HCT116 (cell line): ENCODE results near the gene NEDD4L. TPM values are rescaled to one million over a fixed set of nuclear protein-coding genes. Genes with fewer than 3 reads are reported as not detected.
A peak's percentile ranks its signal among the peaks of the same experiment; 100 is the strongest.

Experiments used
- ATAC-seq: fragments of 200-7000 bp; cut with Tn5 transposase; 2 replicates; pipeline ENCODE4 v1.9.1; 2020; ENCODE audit warnings: mild to moderate bottlenecking, moderate library complexity
- BruUV-seq: library from RNA; stranded (reverse); fragments of 400-500 nt; replicated peaks from 2 replicates; lab custom pipeline; 2021; lab: Mats Ljungman, UMichigan
- CTCF ChIA-PET: fragments of 300-600 bp; sonication (Branson Sonifier 250); formaldehyde crosslinking; loops from one replicate; lab custom pipeline; 2021; ENCODE audit warnings: antibody characterized with exemption; lab: Charles Lee
- POLR2A ChIA-PET: fragments of 300-600, 350-600 bp; sonication (Branson Sonifier 250); formaldehyde crosslinking; loops from one replicate; lab custom pipeline; 2021; ENCODE audit warnings: antibody characterized with exemption; lab: Charles Lee
- RAD21 ChIA-PET, 2 experiments: fragments of 300-600 bp; sonication (Branson Sonifier 250); formaldehyde crosslinking; loops; one replicate each; lab custom pipeline; 2023; ENCODE audit warnings: low total read pairs in 2 of 2; ENCODE audit not compliant: uncharacterized antibody in 2 of 2, unreplicated experiment in 2 of 2, low non-redundant PET in 1 of 2; lab: Charles Lee
- DNase-seq: peaks from one replicate; pipeline ENCODE4 v3.0.0-alpha.2; 2010; ENCODE audit warnings: low read depth, low spot score
- H2AFZ ChIP-seq: fragments of 200-600 bp; shearing (Covaris generic), sonication (generic); 2 replicates; pipeline ENCODE4 v1.6.1; 2017; ENCODE audit warnings: low read depth, mixed run types, mixed read lengths, antibody characterized with exemption, low read length; ENCODE audit not compliant: poor library complexity, severe bottlenecking
- H3K27ac ChIP-seq: 2 replicates; pipeline ENCODE4 v1.5.1; 2012; ENCODE audit warnings: low read depth, low read length
- H3K27me3 ChIP-seq: fragments of 200-600 bp; sonication (generic); 2 replicates; pipeline ENCODE4 v1.6.1; 2016; ENCODE audit warnings: mixed run types, low read length, mixed read lengths; ENCODE audit not compliant: insufficient read depth
- H3K36me3 ChIP-seq, 2 experiments: fragments of 200-500 bp in 1 of 2; fragments of 200-600 bp in 1 of 2; sonication (Bioruptor generic) in 1 of 2; sonication (generic) in 1 of 2; 2 replicates each; pipeline versions ENCODE4 v1.5.1 to v1.6.1; 2014 to 2016; ENCODE audit warnings: low read length in 2 of 2, inconsistent platforms in 1 of 2, mixed read lengths in 1 of 2, mixed run types in 1 of 2; ENCODE audit not compliant: insufficient read depth in 2 of 2, control insufficient read depth in 1 of 2
- H3K4me1 ChIP-seq, 2 experiments: fragments of 200-600 bp in 1 of 2; sonication (generic) in 1 of 2; 2 replicates each; pipeline versions ENCODE4 v1.5.1 to v1.6.1; 2012 to 2017; ENCODE audit warnings: low read length in 2 of 2, inconsistent platforms in 1 of 2, mild to moderate bottlenecking in 1 of 2, mixed read lengths in 1 of 2, mixed run types in 1 of 2, moderate library complexity in 1 of 2; ENCODE audit not compliant: insufficient read depth in 2 of 2, control insufficient read depth in 1 of 2
- H3K4me2 ChIP-seq: fragments of 200-600 bp; sonication (generic); 2 replicates; pipeline ENCODE4 v1.6.1; 2017; ENCODE audit warnings: mixed run types, low read length, mixed read lengths
- H3K4me3 ChIP-seq, 2 experiments: fragments of 200-600 bp in 1 of 2; sonication (generic) in 1 of 2; replicated peaks in 1 of 2; 2 replicates each; pipeline ENCODE4 v1.5.1; 2011 to 2016; ENCODE audit warnings: low read length in 2 of 2, control low read depth in 1 of 2, low read depth in 1 of 2, mild to moderate bottlenecking in 1 of 2, mixed read lengths in 1 of 2, mixed run types in 1 of 2
- H3K79me2 ChIP-seq: fragments of 200-600 bp; sonication (generic); 2 replicates; pipeline ENCODE4 v1.6.1; 2017; ENCODE audit warnings: mild to moderate bottlenecking, mixed run types, low read length, moderate library complexity, mixed read lengths; ENCODE audit not compliant: insufficient read depth
- H3K9ac ChIP-seq: fragments of 200-600 bp; sonication (generic); 2 replicates; pipeline ENCODE4 v1.6.1; 2016; ENCODE audit warnings: low read length, mixed read lengths
- H3K9me2 ChIP-seq: fragments of 200-600 bp; sonication (generic), shearing (Covaris generic); 2 replicates; pipeline ENCODE4 v1.6.1; 2017; ENCODE audit warnings: mixed run types, mild to moderate bottlenecking, moderate library complexity; ENCODE audit not compliant: insufficient read depth
- H3K9me3 ChIP-seq, 2 experiments: fragments of 200-500 bp in 1 of 2; fragments of 200-600 bp in 1 of 2; sonication (Bioruptor generic) in 1 of 2; sonication (generic) in 1 of 2; 2 replicates each; pipeline ENCODE4 v1.6.1; 2014 to 2017; ENCODE audit warnings: low read length in 2 of 2, mixed read lengths in 2 of 2, inconsistent platforms in 1 of 2, low read depth in 1 of 2, mild to moderate bottlenecking in 1 of 2, mixed run types in 1 of 2, moderate library complexity in 1 of 2; ENCODE audit not compliant: control insufficient read depth in 1 of 2, insufficient read depth in 1 of 2
- H4K20me1 ChIP-seq: fragments of 200-600 bp; sonication (generic), shearing (Covaris generic); 2 replicates; pipeline ENCODE4 v1.6.1; 2017; ENCODE audit warnings: mixed run types, mild to moderate bottlenecking, moderate library complexity; ENCODE audit not compliant: insufficient read depth
- CEBPB ChIP-seq: IDR thresholded peaks from 2 replicates; pipeline ENCODE4 v1.6.1; 2012; ENCODE audit warnings: low read depth
- EGR1 ChIP-seq: IDR thresholded peaks from 2 replicates; pipeline ENCODE4 v1.6.1; 2012; ENCODE audit warnings: low read depth
- EZH2phosphoT487 ChIP-seq: fragments of 200-600 bp; IDR thresholded peaks from 2 replicates; pipeline ENCODE4 v1.6.1; 2018; ENCODE audit warnings: antibody characterized with exemption, borderline replicate concordance
- FOSL1 ChIP-seq: IDR thresholded peaks from 2 replicates; pipeline ENCODE4 v1.6.1; 2012; ENCODE audit warnings: low read depth
- JUND ChIP-seq: IDR thresholded peaks from 2 replicates; pipeline ENCODE4 v1.6.1; 2012
- POLR2A ChIP-seq: IDR thresholded peaks from 2 replicates; pipeline ENCODE4 v1.7.0; 2011; ENCODE audit warnings: borderline replicate concordance; ENCODE audit not compliant: insufficient read depth, insufficient read length; ENCODE audit errors: extremely low read depth
- POLR2AphosphoS5 ChIP-seq: IDR thresholded peaks from 2 replicates; pipeline ENCODE4 v1.6.1; 2011; ENCODE audit warnings: mild to moderate bottlenecking, low read depth, low read length, moderate library complexity
- RAD21 ChIP-seq: IDR thresholded peaks from 2 replicates; pipeline ENCODE4 v1.6.1; 2012; ENCODE audit warnings: low read depth, mild to moderate bottlenecking
- SIN3A ChIP-seq: IDR thresholded peaks from 2 replicates; pipeline ENCODE4 v1.6.1; 2012; ENCODE audit warnings: low read depth
- SP1 ChIP-seq: IDR thresholded peaks from 2 replicates; pipeline ENCODE4 v1.6.1; 2012; ENCODE audit warnings: low read depth
- SRF ChIP-seq: IDR thresholded peaks from 2 replicates; pipeline ENCODE4 v1.6.1; 2012; ENCODE audit warnings: low read depth
- TCF7L2 ChIP-seq: IDR thresholded peaks from 2 replicates; pipeline ENCODE4 v1.7.0; 2011; ENCODE audit warnings: borderline replicate concordance, inconsistent platforms; ENCODE audit not compliant: insufficient read depth, insufficient read length; ENCODE audit errors: extremely low read depth
- YY1 ChIP-seq: IDR thresholded peaks from 2 replicates; pipeline ENCODE4 v1.6.1; 2011; ENCODE audit warnings: low read length, low read depth, moderate library complexity, mild to moderate bottlenecking; ENCODE audit not compliant: insufficient replicate concordance; ENCODE audit errors: extremely low read depth
- ZNF274 ChIP-seq: fragments of 200-500 bp; sonication (Bioruptor generic); IDR thresholded peaks from 2 replicates; pipeline ENCODE4 v1.6.1; 2014; ENCODE audit warnings: mild to moderate bottlenecking, low read depth, low read length, inconsistent platforms
- intact Hi-C: fragments of 100-400 bp; cut with micrococcal nuclease; formaldehyde crosslinking; loops from 2 replicates; pipeline ENCODE4 v1.10.0; 2022
- total RNA-seq: library from RNA; stranded (reverse); gene quantifications from one replicate; pipeline ENCODE4 v1.2.1, GENCODE V29; 2021; ENCODE audit not compliant: unreplicated experiment
- TF ChIP-seq, protein P1 (sequence below): IDR thresholded peaks from 2 replicates; pipeline ENCODE4 v1.6.1; 2012
- TF ChIP-seq, protein P2 (sequence below), 3 experiments: fragments of 200-600 bp in 1 of 3; sonication (generic) in 1 of 3; IDR thresholded peaks in 2 of 3; conservative IDR thresholded peaks in 1 of 3; 2 replicates each; pipeline ENCODE4 v1.5.1; 2012 to 2017; ENCODE audit warnings: low read depth in 2 of 3, low read length in 2 of 3, antibody characterized with exemption in 1 of 3, borderline replicate concordance in 1 of 3, control low read depth in 1 of 3, mild to moderate bottlenecking in 1 of 3, mixed read lengths in 1 of 3, mixed run types in 1 of 3, moderate library complexity in 1 of 3; ENCODE audit not compliant: insufficient read depth in 1 of 3

The NEDD4L gene
- total RNA-seq, 1 experiment from 2014 or later: 41.5 TPM

DNA sequence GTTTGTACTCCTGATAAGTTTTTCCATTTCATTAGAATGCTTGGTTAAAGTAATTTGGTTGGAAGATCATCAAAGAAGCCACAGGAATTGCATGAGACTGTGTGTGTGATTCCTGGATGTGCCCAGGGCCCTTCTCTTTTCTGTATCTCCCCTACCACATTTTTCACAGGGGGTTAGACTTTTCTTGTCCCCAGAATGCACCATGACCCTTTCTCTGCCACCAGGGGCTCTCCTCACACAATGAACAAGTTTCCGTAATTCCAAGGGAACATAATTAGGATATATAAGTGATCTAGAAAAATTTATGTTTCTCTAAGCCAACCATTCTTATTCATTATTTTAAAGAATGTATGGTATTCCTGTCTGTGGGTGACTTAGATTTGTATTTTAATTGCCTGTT is 291.8 kb downstream of the NEDD4L start:
- DNase-seq (no peak), ATAC-seq (no peak)
- TF ChIP-seq, protein P1, sequence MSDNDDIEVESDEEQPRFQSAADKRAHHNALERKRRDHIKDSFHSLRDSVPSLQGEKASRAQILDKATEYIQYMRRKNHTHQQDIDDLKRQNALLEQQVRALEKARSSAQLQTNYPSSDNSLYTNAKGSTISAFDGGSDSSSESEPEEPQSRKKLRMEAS: no peak
- TF ChIP-seq, protein P2, sequence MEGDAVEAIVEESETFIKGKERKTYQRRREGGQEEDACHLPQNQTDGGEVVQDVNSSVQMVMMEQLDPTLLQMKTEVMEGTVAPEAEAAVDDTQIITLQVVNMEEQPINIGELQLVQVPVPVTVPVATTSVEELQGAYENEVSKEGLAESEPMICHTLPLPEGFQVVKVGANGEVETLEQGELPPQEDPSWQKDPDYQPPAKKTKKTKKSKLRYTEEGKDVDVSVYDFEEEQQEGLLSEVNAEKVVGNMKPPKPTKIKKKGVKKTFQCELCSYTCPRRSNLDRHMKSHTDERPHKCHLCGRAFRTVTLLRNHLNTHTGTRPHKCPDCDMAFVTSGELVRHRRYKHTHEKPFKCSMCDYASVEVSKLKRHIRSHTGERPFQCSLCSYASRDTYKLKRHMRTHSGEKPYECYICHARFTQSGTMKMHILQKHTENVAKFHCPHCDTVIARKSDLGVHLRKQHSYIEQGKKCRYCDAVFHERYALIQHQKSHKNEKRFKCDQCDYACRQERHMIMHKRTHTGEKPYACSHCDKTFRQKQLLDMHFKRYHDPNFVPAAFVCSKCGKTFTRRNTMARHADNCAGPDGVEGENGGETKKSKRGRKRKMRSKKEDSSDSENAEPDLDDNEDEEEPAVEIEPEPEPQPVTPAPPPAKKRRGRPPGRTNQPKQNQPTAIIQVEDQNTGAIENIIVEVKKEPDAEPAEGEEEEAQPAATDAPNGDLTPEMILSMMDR (IDR thresholded peaks at IDR 0.05 in 2 of 3, conservative IDR thresholded peaks at IDR 0.05 in 1 of 3; ENCODE audit: borderline replicate concordance in 1 of 3, insufficient read depth in 1 of 3, low read depth in 2 of 3, low read length in 2 of 3): peak in 2 of 3 experiments; percentile 12 to 14; a peak in 1 of 6 replicates
- H3K4me3 ChIP-seq: no peak overlapping the region
- H3K27ac ChIP-seq: no peak overlapping the region
- no peaks in the 10 kb centered on the region for H3K9me3 ChIP-seq
- no peaks in the 10 kb centered on the region for H3K27me3 ChIP-seq
- intact Hi-C loops: no loop called here
- H3K36me3 ChIP-seq: peaks cover under 1 to 5% of the 10 kb centered on the region in 2 experiments; a peak in 2 of 4 replicates
- no peak overlapping the region for H3K4me2 ChIP-seq
- no peaks in the 10 kb centered on the region for H3K79me2 ChIP-seq
- H4K20me1 ChIP-seq: no peaks in the 10 kb centered on the region
- no peaks in the 10 kb centered on the region for H3K9me2 ChIP-seq
- no peak overlapping the region for H3K9ac ChIP-seq
- no peak overlapping the region for H2AFZ ChIP-seq
- RAD21 ChIA-PET: no interaction called here
- CTCF ChIA-PET: interaction anchor here (1.0 kb wide), 1 partner anchor 8 kb away, joined by 3 read pairs; no protein-coding TSS in a partner anchor
- POLR2A ChIA-PET: no interaction called here
- no TSS peak for BruUV-seq
- H3K4me1 ChIP-seq: no peaks in the 10 kb centered on the region

DNA sequence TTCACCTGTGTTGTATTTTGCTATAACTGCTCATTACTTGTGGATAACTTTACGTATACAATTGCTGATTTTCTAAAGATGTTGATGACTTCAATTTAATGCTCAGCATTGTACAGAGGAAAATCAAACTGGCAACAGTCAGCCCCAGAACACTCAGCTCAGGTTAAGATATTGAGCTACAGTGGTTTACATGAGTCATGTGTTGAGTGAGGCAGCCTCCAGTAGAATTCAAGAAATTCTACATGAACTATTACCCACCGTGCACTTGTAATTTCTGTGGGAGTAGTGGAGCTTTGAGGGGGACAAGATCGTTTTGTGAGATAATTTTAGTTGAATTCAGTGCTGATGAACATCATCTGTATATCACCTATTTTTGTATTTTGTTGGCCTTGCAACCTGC is 292.6 kb downstream of the NEDD4L start:
- BruUV-seq: no TSS peak
- H3K36me3 ChIP-seq: no peaks in the 10 kb centered on the region; a peak in 1 of 4 replicates
- no peaks in the 10 kb centered on the region for H3K4me1 ChIP-seq
- no peak overlapping the region for H2AFZ ChIP-seq
- H3K9ac ChIP-seq: no peak overlapping the region
- H3K27ac ChIP-seq: no peak overlapping the region
- H3K9me3 ChIP-seq: no peaks in the 10 kb centered on the region
- ATAC-seq: no peak
- no peak overlapping the region for H3K4me2 ChIP-seq
- intact Hi-C loops: no loop called here
- no peak overlapping the region for H3K4me3 ChIP-seq
- TF ChIP-seq ZNF274: no peak
- no peak for TF ChIP-seq POLR2AphosphoS5
- no peak for TF ChIP-seq EZH2phosphoT487
- TF ChIP-seq TCF7L2: no peak
- TF ChIP-seq SP1: no peak
- TF ChIP-seq EGR1: no peak
- TF ChIP-seq POLR2A: no peak
- TF ChIP-seq, protein P2 (IDR thresholded peaks at IDR 0.05 in 2 of 3, conservative IDR thresholded peaks at IDR 0.05 in 1 of 3; ENCODE audit: borderline replicate concordance in 1 of 3, insufficient read depth in 1 of 3, low read depth in 2 of 3, low read length in 2 of 3): no peak
- TF ChIP-seq RAD21: no peak
- TF ChIP-seq, protein P1: no peak
- no peak for TF ChIP-seq CEBPB
- no peak for TF ChIP-seq FOSL1
- no peak for TF ChIP-seq SIN3A
- TF ChIP-seq YY1: no peak
- no peak for TF ChIP-seq JUND
- no peak for TF ChIP-seq SRF
- H3K79me2 ChIP-seq: no peaks in the 10 kb centered on the region
- ChIA-PET POLR2A (no interaction called here), RAD21 (no interaction called here), CTCF (no interaction called here)
- H3K27me3 ChIP-seq: no peaks in the 10 kb centered on the region
- H4K20me1 ChIP-seq: no peaks in the 10 kb centered on the region
- DNase-seq: no peak
- H3K9me2 ChIP-seq: no peaks in the 10 kb centered on the region
